ENCODE results near the gene SYF2.

SYF2 gene

DNA sequence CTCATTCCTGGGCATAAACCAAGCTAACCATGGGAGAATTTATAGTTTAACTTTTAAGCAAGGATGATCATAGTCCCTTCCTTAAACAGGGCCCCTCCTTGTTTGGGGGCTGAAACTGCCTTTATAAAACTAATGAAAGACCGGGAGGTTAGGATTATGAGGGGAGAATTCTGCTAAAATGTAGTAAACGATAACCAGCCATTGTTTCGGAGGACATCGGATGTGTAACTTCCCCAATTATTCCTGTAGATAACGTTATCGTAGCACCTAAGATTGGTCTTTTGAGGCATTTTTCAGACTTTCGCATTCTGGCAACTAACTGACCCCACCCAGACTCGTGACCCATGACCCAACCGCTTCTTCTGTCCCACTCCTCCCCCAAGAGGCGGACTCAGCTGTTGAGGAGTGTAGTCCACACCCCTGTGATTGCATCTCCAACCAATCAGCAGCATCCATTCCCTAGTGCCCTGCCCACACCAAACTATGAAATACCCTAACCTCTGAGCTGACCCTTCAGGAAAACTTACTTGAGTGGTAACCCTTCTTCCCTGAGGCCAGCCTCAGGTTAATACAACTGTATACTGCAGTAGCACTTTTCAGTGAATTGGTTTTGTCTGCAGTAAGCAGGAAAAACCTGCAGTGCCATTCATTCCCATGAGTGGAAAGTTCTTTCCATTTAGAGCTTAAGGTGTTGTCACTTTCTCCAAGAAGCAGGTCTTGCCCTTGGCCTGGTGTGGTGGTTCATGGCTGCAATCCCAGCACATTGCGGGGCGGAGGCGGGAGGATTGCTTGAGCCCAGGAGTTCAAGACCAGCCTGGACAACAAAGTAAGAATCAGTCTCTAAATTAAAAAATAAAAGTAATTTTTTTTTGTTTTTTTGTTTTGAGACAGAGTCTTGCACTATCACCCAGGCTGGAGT lies 823 bp upstream of the SYF2 start:
- peak; percentile 87 to 92 for DNase-seq (ENCODE audit: low read depth in 1 of 2, low spot score in 1 of 2)
- peak overlapping the region; percentile 91 for H3K27ac ChIP-seq (replicated peaks)
- no peaks in the 10 kb centered on the region for H3K27me3 ChIP-seq (ENCODE audit: insufficient read depth, poor library complexity, severe bottlenecking)
- peak overlapping the region; percentile 96 for H3K4me3 ChIP-seq (replicated peaks; ENCODE audit: insufficient read depth, low read length)
- no peak for TF ChIP-seq SPI1 (IDR thresholded peaks at IDR 0.05; ENCODE audit: borderline replicate concordance, low read depth)
- TF ChIP-seq, protein P1, sequence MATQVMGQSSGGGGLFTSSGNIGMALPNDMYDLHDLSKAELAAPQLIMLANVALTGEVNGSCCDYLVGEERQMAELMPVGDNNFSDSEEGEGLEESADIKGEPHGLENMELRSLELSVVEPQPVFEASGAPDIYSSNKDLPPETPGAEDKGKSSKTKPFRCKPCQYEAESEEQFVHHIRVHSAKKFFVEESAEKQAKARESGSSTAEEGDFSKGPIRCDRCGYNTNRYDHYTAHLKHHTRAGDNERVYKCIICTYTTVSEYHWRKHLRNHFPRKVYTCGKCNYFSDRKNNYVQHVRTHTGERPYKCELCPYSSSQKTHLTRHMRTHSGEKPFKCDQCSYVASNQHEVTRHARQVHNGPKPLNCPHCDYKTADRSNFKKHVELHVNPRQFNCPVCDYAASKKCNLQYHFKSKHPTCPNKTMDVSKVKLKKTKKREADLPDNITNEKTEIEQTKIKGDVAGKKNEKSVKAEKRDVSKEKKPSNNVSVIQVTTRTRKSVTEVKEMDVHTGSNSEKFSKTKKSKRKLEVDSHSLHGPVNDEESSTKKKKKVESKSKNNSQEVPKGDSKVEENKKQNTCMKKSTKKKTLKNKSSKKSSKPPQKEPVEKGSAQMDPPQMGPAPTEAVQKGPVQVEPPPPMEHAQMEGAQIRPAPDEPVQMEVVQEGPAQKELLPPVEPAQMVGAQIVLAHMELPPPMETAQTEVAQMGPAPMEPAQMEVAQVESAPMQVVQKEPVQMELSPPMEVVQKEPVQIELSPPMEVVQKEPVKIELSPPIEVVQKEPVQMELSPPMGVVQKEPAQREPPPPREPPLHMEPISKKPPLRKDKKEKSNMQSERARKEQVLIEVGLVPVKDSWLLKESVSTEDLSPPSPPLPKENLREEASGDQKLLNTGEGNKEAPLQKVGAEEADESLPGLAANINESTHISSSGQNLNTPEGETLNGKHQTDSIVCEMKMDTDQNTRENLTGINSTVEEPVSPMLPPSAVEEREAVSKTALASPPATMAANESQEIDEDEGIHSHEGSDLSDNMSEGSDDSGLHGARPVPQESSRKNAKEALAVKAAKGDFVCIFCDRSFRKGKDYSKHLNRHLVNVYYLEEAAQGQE (IDR thresholded peaks at IDR 0.05; ENCODE audit: insufficient replicate concordance, low read depth), result no peak
- TF ChIP-seq, protein P2, sequence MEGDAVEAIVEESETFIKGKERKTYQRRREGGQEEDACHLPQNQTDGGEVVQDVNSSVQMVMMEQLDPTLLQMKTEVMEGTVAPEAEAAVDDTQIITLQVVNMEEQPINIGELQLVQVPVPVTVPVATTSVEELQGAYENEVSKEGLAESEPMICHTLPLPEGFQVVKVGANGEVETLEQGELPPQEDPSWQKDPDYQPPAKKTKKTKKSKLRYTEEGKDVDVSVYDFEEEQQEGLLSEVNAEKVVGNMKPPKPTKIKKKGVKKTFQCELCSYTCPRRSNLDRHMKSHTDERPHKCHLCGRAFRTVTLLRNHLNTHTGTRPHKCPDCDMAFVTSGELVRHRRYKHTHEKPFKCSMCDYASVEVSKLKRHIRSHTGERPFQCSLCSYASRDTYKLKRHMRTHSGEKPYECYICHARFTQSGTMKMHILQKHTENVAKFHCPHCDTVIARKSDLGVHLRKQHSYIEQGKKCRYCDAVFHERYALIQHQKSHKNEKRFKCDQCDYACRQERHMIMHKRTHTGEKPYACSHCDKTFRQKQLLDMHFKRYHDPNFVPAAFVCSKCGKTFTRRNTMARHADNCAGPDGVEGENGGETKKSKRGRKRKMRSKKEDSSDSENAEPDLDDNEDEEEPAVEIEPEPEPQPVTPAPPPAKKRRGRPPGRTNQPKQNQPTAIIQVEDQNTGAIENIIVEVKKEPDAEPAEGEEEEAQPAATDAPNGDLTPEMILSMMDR (IDR thresholded peaks at IDR 0.05; ENCODE audit: insufficient read depth, low read length), result no peak
- no peak for TF ChIP-seq GABPA (IDR thresholded peaks at IDR 0.05; ENCODE audit: low read depth)
- TF ChIP-seq POLR2AphosphoS5 (IDR thresholded peaks at IDR 0.05; ENCODE audit: low read depth), result no peak; the same call in 1 of the 2 replicates

DNA sequence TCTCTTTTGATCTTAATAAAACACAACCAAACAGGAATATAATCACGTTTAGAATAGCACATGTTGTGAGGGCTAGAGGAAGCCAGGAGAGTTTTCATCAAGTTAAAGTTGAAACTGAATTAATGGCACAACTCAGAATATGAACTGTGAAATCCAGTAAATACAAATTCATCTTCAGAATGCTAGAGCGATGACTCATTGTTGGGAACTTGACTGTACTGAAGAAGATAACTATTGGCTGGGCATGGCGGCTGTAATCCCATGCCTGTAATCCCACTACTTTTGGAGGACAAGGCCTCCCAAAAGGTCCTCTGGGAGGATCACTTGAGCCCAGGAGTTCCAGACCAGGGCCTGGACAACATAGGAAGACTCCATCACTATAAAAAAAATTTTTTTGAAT lies 8.8 kb downstream of the SYF2 start:
- H3K27me3 ChIP-seq (ENCODE audit: insufficient read depth, poor library complexity, severe bottlenecking), result no peaks in the 10 kb centered on the region
- TF ChIP-seq, protein P2 (IDR thresholded peaks at IDR 0.05; ENCODE audit: insufficient read depth, low read length), result no peak
- TF ChIP-seq SPI1 (IDR thresholded peaks at IDR 0.05; ENCODE audit: borderline replicate concordance, low read depth) (no peak), GABPA (IDR thresholded peaks at IDR 0.05; ENCODE audit: low read depth) (no peak), POLR2AphosphoS5 (IDR thresholded peaks at IDR 0.05; ENCODE audit: low read depth) (no peak)
- TF ChIP-seq, protein P1 (IDR thresholded peaks at IDR 0.05; ENCODE audit: insufficient replicate concordance, low read depth), result no peak
- no peak overlapping the region for H3K27ac ChIP-seq (replicated peaks)
- no peak overlapping the region for H3K4me3 ChIP-seq (replicated peaks; ENCODE audit: insufficient read depth, low read length)
- no peak for DNase-seq (ENCODE audit: low read depth in 1 of 2, low spot score in 1 of 2)

DNA sequence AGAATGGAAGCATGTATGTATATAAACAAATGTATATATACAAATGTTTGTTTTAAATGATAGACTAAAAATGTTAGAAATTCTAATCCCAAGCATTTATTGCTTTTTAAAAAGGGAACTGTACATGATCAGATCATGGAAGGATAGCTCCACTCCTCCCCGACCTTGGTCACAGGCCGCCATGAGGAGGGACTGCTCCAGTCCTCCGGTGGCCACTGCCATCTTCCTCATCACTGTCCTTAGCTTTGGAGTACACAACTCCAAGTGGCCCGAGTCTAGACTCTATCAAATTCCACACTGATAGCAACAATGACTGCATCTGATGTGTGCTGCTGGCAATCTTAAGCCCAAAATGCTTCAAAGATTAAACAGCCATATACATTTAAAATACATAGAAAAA lies 9.7 kb downstream of the SYF2 start:
- no peak for DNase-seq (ENCODE audit: low read depth in 1 of 2, low spot score in 1 of 2)
- Histone ChIP-seq H3K27ac (replicated peaks) (no peak overlapping the region), H3K4me3 (replicated peaks; ENCODE audit: insufficient read depth, low read length) (no peak overlapping the region)

More for the DNA sequence above, 9.7 kb downstream of the SYF2 start:
- no peaks in the 10 kb centered on the region for H3K27me3 ChIP-seq (ENCODE audit: insufficient read depth, poor library complexity, severe bottlenecking)
- TF ChIP-seq, protein P2 (IDR thresholded peaks at IDR 0.05; ENCODE audit: insufficient read depth, low read length), result no peak
- TF ChIP-seq SPI1 (IDR thresholded peaks at IDR 0.05; ENCODE audit: borderline replicate concordance, low read depth) (no peak), POLR2AphosphoS5 (IDR thresholded peaks at IDR 0.05; ENCODE audit: low read depth) (no peak), GABPA (IDR thresholded peaks at IDR 0.05; ENCODE audit: low read depth) (no peak)
- TF ChIP-seq, protein P1 (IDR thresholded peaks at IDR 0.05; ENCODE audit: insufficient replicate concordance, low read depth), result no peak

Measured in HL-60 (cell line).